ENCODE measurements around the gene ORM2.
"Not testable (repeated sequence)": the region's sequence is repeated elsewhere in the genome, so short reads cannot be mapped to it uniquely, and the experiment has no call there.

ORM2 gene

DNA sequence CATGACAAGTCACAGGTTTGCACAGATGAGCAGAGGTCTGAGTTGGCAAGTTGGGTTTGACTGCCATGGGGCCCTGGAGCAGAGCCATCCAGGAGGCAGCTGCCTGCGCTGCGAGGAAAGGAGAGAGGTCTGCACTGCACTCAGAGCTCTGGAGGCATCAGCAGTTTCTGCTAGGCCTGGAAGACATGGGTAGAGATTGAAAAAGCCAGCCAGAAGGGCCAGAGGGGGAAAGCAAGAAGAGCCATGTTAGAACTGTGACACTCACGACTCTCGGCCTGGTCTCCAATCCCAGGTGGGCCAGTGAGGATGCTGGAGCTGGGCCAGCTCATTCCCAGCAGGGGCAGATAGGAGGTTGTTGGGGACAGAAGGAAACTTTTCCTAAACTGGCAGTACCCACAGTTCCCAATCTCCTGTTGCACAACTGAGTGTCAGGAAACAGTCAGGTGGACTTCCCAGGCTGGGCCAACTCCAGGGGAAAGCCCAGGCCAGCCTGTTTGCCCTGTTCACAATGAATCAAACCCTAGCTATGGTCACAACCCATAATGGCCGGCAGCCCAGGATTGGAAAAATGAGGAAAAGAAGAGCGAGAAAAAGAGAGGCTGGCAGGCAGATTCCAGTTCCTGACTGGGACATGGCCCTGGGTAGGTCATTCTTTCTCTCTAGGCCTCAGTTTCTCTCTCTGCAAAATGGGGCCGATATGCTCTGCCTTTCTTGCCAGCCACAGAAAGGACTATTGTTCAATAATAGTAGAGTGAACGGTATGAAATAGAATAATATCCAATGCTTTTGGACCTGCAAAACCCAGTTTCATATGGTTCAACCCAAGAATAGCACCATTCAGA is 14.6 kb upstream of the ORM2 start:
- H3K9me3 ChIP-seq (ENCODE audit: control insufficient read depth, low read length) = no peaks in the 10 kb centered on the region
- H3K4me3 ChIP-seq (ENCODE audit: insufficient read depth, low read depth, low read length) = no peak overlapping the region
- no peaks in the 10 kb centered on the region for H3K27me3 ChIP-seq (ENCODE audit: control insufficient read depth, insufficient read depth, low read length, poor library complexity, severe bottlenecking)
- no peaks in the 10 kb centered on the region for H3K4me1 ChIP-seq (ENCODE audit: control insufficient read depth, insufficient read depth, low read length)
- H3K27ac ChIP-seq (ENCODE audit: insufficient read depth, low read depth, low read length, poor library complexity, severe bottlenecking) = no peak overlapping the region
- H3K36me3 ChIP-seq (ENCODE audit: control insufficient read depth, insufficient read depth, low read length) = no peaks in the 10 kb centered on the region
- WGBS, 2 experiments = 91 to 97% methylated on average over 8 of the region's 8 CpGs

GRCh38 chr9:114315723-114316363 is 13.8 kb upstream of the ORM2 start:
- no peak overlapping the region for H3K4me3 ChIP-seq (ENCODE audit: insufficient read depth, low read depth, low read length)
- H3K9me3 ChIP-seq (ENCODE audit: control insufficient read depth, low read length) = no peaks in the 10 kb centered on the region
- no peaks in the 10 kb centered on the region for H3K4me1 ChIP-seq (ENCODE audit: control insufficient read depth, insufficient read depth, low read length)
- no peaks in the 10 kb centered on the region for H3K27me3 ChIP-seq (ENCODE audit: control insufficient read depth, insufficient read depth, low read length, poor library complexity, severe bottlenecking)
- no peaks in the 10 kb centered on the region for H3K36me3 ChIP-seq (ENCODE audit: control insufficient read depth, insufficient read depth, low read length)
- H3K27ac ChIP-seq (ENCODE audit: insufficient read depth, low read depth, low read length, poor library complexity, severe bottlenecking) = no peak overlapping the region
- 85 to 94% methylated on average over 7 of the region's 8 CpGs for WGBS, 2 experiments

DNA sequence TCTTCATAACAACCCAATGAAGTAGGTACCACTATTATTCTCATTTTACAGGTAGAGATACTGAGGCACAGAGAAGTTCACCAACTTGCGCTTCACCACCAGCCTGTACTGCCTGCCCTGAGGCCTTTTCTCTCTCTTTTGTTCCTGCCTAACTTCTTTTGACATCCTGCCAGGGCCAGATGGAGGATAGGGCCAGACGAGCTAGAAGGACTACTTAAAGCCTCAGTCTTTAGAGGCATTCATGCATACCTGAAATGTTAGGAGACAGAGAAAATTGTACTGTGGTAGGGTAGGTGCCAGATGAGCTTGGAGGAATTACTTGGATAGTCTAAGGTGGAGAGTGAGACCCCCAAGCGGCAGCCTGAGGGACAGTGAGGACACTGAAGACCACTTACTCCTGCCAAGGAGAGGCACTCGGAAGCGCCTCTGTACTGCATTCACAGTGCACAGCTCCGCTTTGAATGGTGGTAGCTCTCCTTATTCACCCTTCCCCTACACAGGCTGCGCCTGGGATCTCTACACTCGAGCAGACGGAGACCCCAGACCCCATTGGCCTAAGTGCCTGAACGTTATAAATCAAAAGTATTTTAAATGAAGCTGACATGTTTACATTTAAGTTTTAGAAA is 13.0 kb upstream of the ORM2 start:
- Histone ChIP-seq H3K36me3 (ENCODE audit: control insufficient read depth, insufficient read depth, low read length) (no peaks in the 10 kb centered on the region), H3K27ac (ENCODE audit: insufficient read depth, low read depth, low read length, poor library complexity, severe bottlenecking) (no peak overlapping the region)
- 81 to 84% methylated on average over 10 of the region's 10 CpGs for WGBS, 2 experiments

DNA sequence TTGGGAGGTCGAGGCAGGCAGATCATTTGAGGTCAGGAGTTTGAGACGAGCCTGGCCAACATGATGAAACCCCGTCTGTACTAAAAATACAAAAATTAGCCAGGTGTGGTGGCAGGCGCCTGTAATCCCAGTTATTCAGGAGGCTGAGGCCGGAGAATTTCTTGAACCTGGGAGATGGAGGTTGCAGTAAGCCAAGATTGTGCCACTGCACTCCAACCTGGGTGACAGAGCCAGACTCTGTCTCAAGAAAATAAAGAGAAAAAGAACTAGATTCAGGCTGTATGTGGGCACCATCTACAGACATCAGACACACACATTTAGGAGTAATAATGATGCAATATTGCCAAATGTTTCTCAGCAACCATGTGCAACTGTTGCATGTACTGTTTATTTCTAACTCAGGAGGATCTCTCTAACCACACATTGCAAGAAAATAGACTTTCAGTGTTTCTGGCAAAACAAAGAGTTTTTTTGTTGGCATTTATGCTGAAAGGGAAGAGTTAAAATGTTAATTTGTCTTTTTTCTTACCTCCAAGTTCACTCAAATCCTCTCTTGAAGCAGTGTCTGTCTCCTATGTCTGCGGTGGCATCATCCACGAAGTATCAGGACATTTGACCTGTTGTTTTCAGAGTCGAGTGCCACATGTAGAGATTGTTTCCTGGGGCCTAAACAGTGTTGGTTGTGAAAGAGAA is 11.9 kb upstream of the ORM2 start:
- Histone ChIP-seq H3K36me3 (ENCODE audit: control insufficient read depth, insufficient read depth, low read length) (no peaks in the 10 kb centered on the region), H3K4me3 (ENCODE audit: insufficient read depth, low read depth, low read length) (no peak overlapping the region), H3K27me3 (ENCODE audit: control insufficient read depth, insufficient read depth, low read length, poor library complexity, severe bottlenecking) (no peaks in the 10 kb centered on the region), H3K9me3 (ENCODE audit: control insufficient read depth, low read length) (no peaks in the 10 kb centered on the region), H3K4me1 (ENCODE audit: control insufficient read depth, insufficient read depth, low read length) (no peaks in the 10 kb centered on the region), H3K27ac (ENCODE audit: insufficient read depth, low read depth, low read length, poor library complexity, severe bottlenecking) (no peak overlapping the region)
- 91% methylated on average over 8 of the region's 8 CpGs for WGBS, 2 experiments

More for the DNA sequence above, 13.0 kb upstream of the ORM2 start:
- H3K9me3 ChIP-seq (ENCODE audit: control insufficient read depth, low read length) = no peaks in the 10 kb centered on the region
- H3K27me3 ChIP-seq (ENCODE audit: control insufficient read depth, insufficient read depth, low read length, poor library complexity, severe bottlenecking) = no peaks in the 10 kb centered on the region
- no peak overlapping the region for H3K4me3 ChIP-seq (ENCODE audit: insufficient read depth, low read depth, low read length)
- no peaks in the 10 kb centered on the region for H3K4me1 ChIP-seq (ENCODE audit: control insufficient read depth, insufficient read depth, low read length)

DNA sequence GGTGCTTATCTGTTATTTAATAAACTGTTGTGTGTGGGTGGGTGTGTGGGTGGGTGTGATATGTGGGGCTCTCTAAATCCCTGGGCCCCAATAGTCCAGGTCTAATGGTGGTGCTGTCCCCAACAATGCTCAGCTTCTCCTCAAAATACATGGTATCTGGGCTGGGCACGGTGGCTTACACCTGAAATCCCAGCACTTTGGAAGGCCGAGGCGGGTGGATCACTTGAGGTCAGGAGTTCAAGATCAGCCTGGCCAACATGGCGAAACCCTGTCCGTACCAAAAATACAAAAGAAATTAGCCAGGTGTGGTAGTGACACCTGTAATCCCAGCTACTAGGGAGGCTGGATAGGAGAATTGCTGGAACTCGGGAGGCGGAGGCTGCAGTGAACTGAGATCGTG is 11.3 kb upstream of the ORM2 start:
- Histone ChIP-seq H3K27ac (ENCODE audit: insufficient read depth, low read depth, low read length, poor library complexity, severe bottlenecking) (no peak overlapping the region), H3K36me3 (ENCODE audit: control insufficient read depth, insufficient read depth, low read length) (no peaks in the 10 kb centered on the region), H3K4me1 (ENCODE audit: control insufficient read depth, insufficient read depth, low read length) (no peaks in the 10 kb centered on the region), H3K4me3 (ENCODE audit: insufficient read depth, low read depth, low read length) (no peak overlapping the region), H3K27me3 (ENCODE audit: control insufficient read depth, insufficient read depth, low read length, poor library complexity, severe bottlenecking) (no peaks in the 10 kb centered on the region), H3K9me3 (ENCODE audit: control insufficient read depth, low read length) (no peaks in the 10 kb centered on the region)
- WGBS, 2 experiments = 88 to 93% methylated on average over 8 of the region's 8 CpGs

DNA sequence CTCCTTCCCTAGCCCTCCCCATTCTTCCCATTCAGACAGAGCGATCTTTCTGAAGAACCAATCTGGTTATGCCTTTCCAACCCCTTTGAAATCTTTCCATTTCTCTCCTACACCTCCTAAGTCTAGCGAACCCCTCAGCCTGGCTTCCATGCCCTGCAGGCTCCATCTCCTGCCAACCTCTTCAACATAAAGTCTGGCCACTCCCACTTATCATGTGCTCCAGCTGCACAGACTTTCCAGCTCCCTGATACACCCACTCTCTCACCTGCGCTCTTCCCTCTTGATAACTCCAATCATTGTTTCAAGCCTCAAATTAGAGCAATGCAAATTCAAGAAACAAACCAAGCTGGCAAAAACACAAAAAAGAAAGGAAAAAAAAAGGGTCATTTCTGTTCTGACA is 10.5 kb upstream of the ORM2 start:
- 90 to 94% methylated on average over 3 of the region's 3 CpGs for WGBS, 2 experiments
- Histone ChIP-seq H3K36me3 (ENCODE audit: control insufficient read depth, insufficient read depth, low read length) (no peaks in the 10 kb centered on the region), H3K9me3 (ENCODE audit: control insufficient read depth, low read length) (no peaks in the 10 kb centered on the region), H3K4me1 (ENCODE audit: control insufficient read depth, insufficient read depth, low read length) (no peaks in the 10 kb centered on the region), H3K4me3 (ENCODE audit: insufficient read depth, low read depth, low read length) (no peak overlapping the region), H3K27me3 (ENCODE audit: control insufficient read depth, insufficient read depth, low read length, poor library complexity, severe bottlenecking) (no peaks in the 10 kb centered on the region), H3K27ac (ENCODE audit: insufficient read depth, low read depth, low read length, poor library complexity, severe bottlenecking) (no peak overlapping the region)

GRCh38 chr9:114320710-114321109 is 9.0 kb upstream of the ORM2 start:
- H3K4me1 ChIP-seq (ENCODE audit: control insufficient read depth, insufficient read depth, low read length); H3K36me3 ChIP-seq (ENCODE audit: control insufficient read depth, insufficient read depth, low read length); H3K9me3 ChIP-seq (ENCODE audit: control insufficient read depth, low read length); H3K27ac ChIP-seq (ENCODE audit: insufficient read depth, low read depth, low read length, poor library complexity, severe bottlenecking); H3K4me3 ChIP-seq (ENCODE audit: insufficient read depth, low read depth, low read length); H3K27me3 ChIP-seq (ENCODE audit: control insufficient read depth, insufficient read depth, low read length, poor library complexity, severe bottlenecking): not testable (repeated sequence)
- 96 to 97% methylated on average over 5 to 7 of the region's 7 CpGs for WGBS, 2 experiments

DNA sequence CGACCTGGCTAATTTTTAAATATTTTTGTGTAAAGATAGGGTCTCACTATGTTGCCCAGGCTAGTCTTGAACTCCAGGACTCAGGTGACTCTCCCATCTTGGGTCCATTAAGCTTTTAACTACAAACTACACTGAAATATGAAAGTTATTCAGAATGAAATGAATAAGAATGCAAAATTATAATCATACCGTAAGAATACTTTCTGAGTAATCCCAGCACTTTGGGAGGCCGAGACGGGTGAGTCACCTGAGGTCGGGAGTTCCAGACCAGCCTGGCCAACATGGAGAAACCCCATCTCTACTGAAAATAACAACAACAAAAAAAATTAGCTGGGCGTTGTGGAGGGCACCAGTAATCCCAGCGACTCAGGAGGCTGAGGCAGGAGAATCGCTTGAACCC is 7.9 kb upstream of the ORM2 start:
- 91% methylated on average over 8 of the region's 8 CpGs for WGBS, 2 experiments
- Histone ChIP-seq H3K9me3 (ENCODE audit: control insufficient read depth, low read length) (no peaks in the 10 kb centered on the region), H3K27me3 (ENCODE audit: control insufficient read depth, insufficient read depth, low read length, poor library complexity, severe bottlenecking) (no peaks in the 10 kb centered on the region)

GRCh38 chr9:114322160-114322818 is 7.4 kb upstream of the ORM2 start:
- 92 to 95% methylated on average over 9 to 11 of the region's 12 CpGs for WGBS, 2 experiments
- not testable (repeated sequence) for H3K36me3 ChIP-seq (ENCODE audit: control insufficient read depth, insufficient read depth, low read length); H3K9me3 ChIP-seq (ENCODE audit: control insufficient read depth, low read length); H3K4me1 ChIP-seq (ENCODE audit: control insufficient read depth, insufficient read depth, low read length); H3K27me3 ChIP-seq (ENCODE audit: control insufficient read depth, insufficient read depth, low read length, poor library complexity, severe bottlenecking); H3K27ac ChIP-seq (ENCODE audit: insufficient read depth, low read depth, low read length, poor library complexity, severe bottlenecking); H3K4me3 ChIP-seq (ENCODE audit: insufficient read depth, low read depth, low read length)

More for the DNA sequence above, 7.9 kb upstream of the ORM2 start:
- no peak overlapping the region for H3K4me3 ChIP-seq (ENCODE audit: insufficient read depth, low read depth, low read length)
- no peak overlapping the region for H3K27ac ChIP-seq (ENCODE audit: insufficient read depth, low read depth, low read length, poor library complexity, severe bottlenecking)
- H3K36me3 ChIP-seq (ENCODE audit: control insufficient read depth, insufficient read depth, low read length) = no peaks in the 10 kb centered on the region
- H3K4me1 ChIP-seq (ENCODE audit: control insufficient read depth, insufficient read depth, low read length) = no peaks in the 10 kb centered on the region

Measured in ectodermal cell (in vitro differentiated cells).